ENCODE measurements around the gene TNIP3.

Gene TNIP3

GRCh38 chr4:121195649-121196048 lies 31.5 kb upstream of the TNIP3 start:
- Histone ChIP-seq H3K18ac (ENCODE audit: low read length) (no peak overlapping the region), H3K27ac (ENCODE audit: low read depth, low read length) (no peak overlapping the region)
- WGBS (ENCODE audit: extremely low coverage, insufficient coverage, insufficient read length): no CpG with 5 or more reads among the region's 2 CpGs

DNA sequence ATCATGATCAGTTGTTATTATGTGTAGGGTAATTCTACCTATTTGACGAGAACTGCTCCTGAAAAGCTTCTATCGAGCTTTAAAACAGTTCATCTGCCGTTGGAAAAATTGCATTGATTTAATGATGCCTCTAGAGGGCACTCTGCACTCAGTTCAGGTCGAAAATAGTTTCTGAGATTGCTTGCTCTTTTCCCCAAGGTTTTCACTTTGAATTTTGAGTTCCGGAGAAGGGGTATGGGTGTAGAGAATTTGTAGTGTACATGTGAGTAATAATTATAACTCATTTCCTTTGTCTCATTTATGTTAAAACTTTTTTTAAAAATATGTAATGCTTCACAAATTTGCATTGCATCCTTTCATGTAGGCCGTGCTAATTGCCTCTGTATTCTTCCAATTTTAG lies 28.4 kb upstream of the TNIP3 start:
- H3K79me1 ChIP-seq (ENCODE audit: low read length): no peaks in the 10 kb centered on the region
- no peak overlapping the region for H2AK5ac ChIP-seq (ENCODE audit: low read length)
- no peaks in the 10 kb centered on the region for H3K79me2 ChIP-seq (ENCODE audit: control insufficient read depth, insufficient read depth, low read length, poor library complexity)
- no peaks in the 10 kb centered on the region for H3K9me3 ChIP-seq (ENCODE audit: insufficient read depth, low read depth, low read length)
- no peak overlapping the region for H4K8ac ChIP-seq (ENCODE audit: low read depth, low read length)
- peak in 1 of 2 donors; percentile 71 for DNase-seq
- H2BK120ac ChIP-seq (ENCODE audit: insufficient read depth, low read length, poor library complexity): no peak overlapping the region
- H2BK12ac ChIP-seq (ENCODE audit: low read length): no peak overlapping the region
- no peak overlapping the region for H2BK5ac ChIP-seq (ENCODE audit: low read depth, low read length, poor library complexity)
- H4K91ac ChIP-seq (ENCODE audit: low read depth, low read length): no peak overlapping the region
- H3K4me1 ChIP-seq (ENCODE audit: control insufficient read depth in 1 of 2, insufficient read depth in 2 of 2, low read length in 2 of 2): no peaks in the 10 kb centered on the region
- H3K27ac ChIP-seq (ENCODE audit: low read depth, low read length): no peak overlapping the region
- no peaks in the 10 kb centered on the region for H3K36me3 ChIP-seq (ENCODE audit: control insufficient read depth in 1 of 2, insufficient read depth in 2 of 2, low read length in 2 of 2)
- H3K4ac ChIP-seq (ENCODE audit: low read depth, low read length): no peak overlapping the region
- WGBS (ENCODE audit: extremely low coverage, insufficient coverage, insufficient read length): no CpG with 5 or more reads among the region's 6 CpGs
- no peak overlapping the region for H3K14ac ChIP-seq (ENCODE audit: low read length)
- no peak overlapping the region for H2AFZ ChIP-seq (ENCODE audit: insufficient read depth, low read length, poor library complexity)
- H3K27me3 ChIP-seq (ENCODE audit: insufficient read depth, low read length): no peaks in the 10 kb centered on the region
- no peak overlapping the region for H3K4me3 ChIP-seq (ENCODE audit: low read depth, low read length)
- H4K12ac ChIP-seq (ENCODE audit: low read depth, low read length): no peak overlapping the region
- no peak overlapping the region for H3K23ac ChIP-seq (ENCODE audit: low read length)
- no peak overlapping the region for H3K9ac ChIP-seq (ENCODE audit: low read length)
- H3K4me2 ChIP-seq (ENCODE audit: low read length): no peak overlapping the region
- no peak overlapping the region for H3K18ac ChIP-seq (ENCODE audit: low read length)

More at GRCh38 chr4:121195649-121196048, 31.5 kb upstream of the TNIP3 start:
- no peaks in the 10 kb centered on the region for H3K9me3 ChIP-seq (ENCODE audit: insufficient read depth, low read depth, low read length)
- no peak overlapping the region for H3K4me2 ChIP-seq (ENCODE audit: low read length)
- no peak overlapping the region for H4K12ac ChIP-seq (ENCODE audit: low read depth, low read length)
- H4K91ac ChIP-seq (ENCODE audit: low read depth, low read length): no peak overlapping the region
- H3K4ac ChIP-seq (ENCODE audit: low read depth, low read length): no peak overlapping the region
- H3K79me1 ChIP-seq (ENCODE audit: low read length): no peaks in the 10 kb centered on the region
- H3K36me3 ChIP-seq (ENCODE audit: control insufficient read depth in 1 of 2, insufficient read depth in 2 of 2, low read length in 2 of 2): no peaks in the 10 kb centered on the region
- H2BK5ac ChIP-seq (ENCODE audit: low read depth, low read length, poor library complexity): no peak overlapping the region
- H2BK12ac ChIP-seq (ENCODE audit: low read length): no peak overlapping the region
- no peak overlapping the region for H3K9ac ChIP-seq (ENCODE audit: low read length)
- no peak overlapping the region for H3K4me3 ChIP-seq (ENCODE audit: low read depth, low read length)
- no peaks in the 10 kb centered on the region for H3K27me3 ChIP-seq (ENCODE audit: insufficient read depth, low read length)
- no peaks in the 10 kb centered on the region for H3K79me2 ChIP-seq (ENCODE audit: control insufficient read depth, insufficient read depth, low read length, poor library complexity)
- no peak overlapping the region for H3K23ac ChIP-seq (ENCODE audit: low read length)
- H3K4me1 ChIP-seq (ENCODE audit: control insufficient read depth in 1 of 2, insufficient read depth in 2 of 2, low read length in 2 of 2): no peaks in the 10 kb centered on the region
- H3K14ac ChIP-seq (ENCODE audit: low read length): no peak overlapping the region
- H2BK120ac ChIP-seq (ENCODE audit: insufficient read depth, low read length, poor library complexity): no peak overlapping the region
- H4K8ac ChIP-seq (ENCODE audit: low read depth, low read length): no peak overlapping the region
- no peak overlapping the region for H2AK5ac ChIP-seq (ENCODE audit: low read length)
- no peak for DNase-seq
- H2AFZ ChIP-seq (ENCODE audit: insufficient read depth, low read length, poor library complexity): no peak overlapping the region

DNA sequence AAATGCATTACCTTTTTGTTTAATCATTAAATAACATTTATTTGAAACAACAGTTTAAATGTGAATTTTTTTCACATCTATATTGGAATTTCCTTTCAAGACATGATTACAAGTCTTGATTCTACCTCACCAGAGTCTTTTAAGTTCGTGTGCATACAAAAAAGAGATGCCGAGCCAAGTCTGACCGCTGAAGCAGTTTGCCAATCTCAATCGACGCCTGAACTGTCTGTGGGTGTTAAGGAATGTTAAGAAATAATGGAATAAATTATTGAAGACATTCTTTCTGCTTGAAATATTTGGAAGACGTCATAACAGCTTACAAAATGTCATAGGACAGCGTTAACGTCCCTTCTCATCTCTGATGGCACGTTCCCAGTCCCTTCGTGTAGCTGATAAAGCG lies 27.9 kb upstream of the TNIP3 start:
- H3K4me2 ChIP-seq (ENCODE audit: low read length): no peak overlapping the region
- H3K18ac ChIP-seq (ENCODE audit: low read length): no peak overlapping the region
- H3K79me1 ChIP-seq (ENCODE audit: low read length): no peaks in the 10 kb centered on the region
- H2BK12ac ChIP-seq (ENCODE audit: low read length): no peak overlapping the region
- H3K27me3 ChIP-seq (ENCODE audit: insufficient read depth, low read length): no peaks in the 10 kb centered on the region
- no peaks in the 10 kb centered on the region for H3K36me3 ChIP-seq (ENCODE audit: control insufficient read depth in 1 of 2, insufficient read depth in 2 of 2, low read length in 2 of 2)
- H4K91ac ChIP-seq (ENCODE audit: low read depth, low read length): no peak overlapping the region
- DNase-seq: no peak
- no peaks in the 10 kb centered on the region for H3K4me1 ChIP-seq (ENCODE audit: control insufficient read depth in 1 of 2, insufficient read depth in 2 of 2, low read length in 2 of 2)
- WGBS (ENCODE audit: extremely low coverage, insufficient coverage, insufficient read length): no CpG with 5 or more reads among the region's 11 CpGs
- H3K9me3 ChIP-seq (ENCODE audit: insufficient read depth, low read depth, low read length): no peaks in the 10 kb centered on the region
- H3K23ac ChIP-seq (ENCODE audit: low read length): no peak overlapping the region
- peak overlapping the region; percentile 19 for H4K8ac ChIP-seq (ENCODE audit: low read depth, low read length)
- H4K12ac ChIP-seq (ENCODE audit: low read depth, low read length): no peak overlapping the region
- H2BK120ac ChIP-seq (ENCODE audit: insufficient read depth, low read length, poor library complexity): no peak overlapping the region
- H2AK5ac ChIP-seq (ENCODE audit: low read length): no peak overlapping the region
- H2AFZ ChIP-seq (ENCODE audit: insufficient read depth, low read length, poor library complexity): no peak overlapping the region
- H3K4me3 ChIP-seq (ENCODE audit: low read depth, low read length): no peak overlapping the region
- H3K14ac ChIP-seq (ENCODE audit: low read length): no peak overlapping the region
- no peak overlapping the region for H3K4ac ChIP-seq (ENCODE audit: low read depth, low read length)
- H3K79me2 ChIP-seq (ENCODE audit: control insufficient read depth, insufficient read depth, low read length, poor library complexity): no peaks in the 10 kb centered on the region
- H3K9ac ChIP-seq (ENCODE audit: low read length): no peak overlapping the region
- H2BK5ac ChIP-seq (ENCODE audit: low read depth, low read length, poor library complexity): no peak overlapping the region
- no peak overlapping the region for H3K27ac ChIP-seq (ENCODE audit: low read depth, low read length)

- no CpG with 5 or more reads among the region's 1 CpG for WGBS (ENCODE audit: extremely low coverage, insufficient coverage, insufficient read length)
- no peak for DNase-seq
- Histone ChIP-seq H3K36me3 (ENCODE audit: control insufficient read depth in 1 of 2, insufficient read depth in 2 of 2, low read length in 2 of 2) (no peaks in the 10 kb centered on the region), H3K4ac (ENCODE audit: low read depth, low read length) (no peak overlapping the region), H4K8ac (ENCODE audit: low read depth, low read length) (no peak overlapping the region), H3K27ac (ENCODE audit: low read depth, low read length) (no peak overlapping the region), H2BK120ac (ENCODE audit: insufficient read depth, low read length, poor library complexity) (no peak overlapping the region), H2BK12ac (ENCODE audit: low read length) (no peak overlapping the region), H4K12ac (ENCODE audit: low read depth, low read length) (no peak overlapping the region), H4K91ac (ENCODE audit: low read depth, low read length) (no peak overlapping the region), H3K79me2 (ENCODE audit: control insufficient read depth, insufficient read depth, low read length, poor library complexity) (no peaks in the 10 kb centered on the region), H3K4me2 (ENCODE audit: low read length) (no peak overlapping the region), H2AK5ac (ENCODE audit: low read length) (no peak overlapping the region), H2BK5ac (ENCODE audit: low read depth, low read length, poor library complexity) (no peak overlapping the region), H3K18ac (ENCODE audit: low read length) (no peak overlapping the region), H3K14ac (ENCODE audit: low read length) (no peak overlapping the region), H3K9me3 (ENCODE audit: insufficient read depth, low read depth, low read length) (no peaks in the 10 kb centered on the region), H3K23ac (ENCODE audit: low read length) (no peak overlapping the region), H2AFZ (ENCODE audit: insufficient read depth, low read length, poor library complexity) (no peak overlapping the region), H3K4me1 (ENCODE audit: control insufficient read depth in 1 of 2, insufficient read depth in 2 of 2, low read length in 2 of 2) (no peaks in the 10 kb centered on the region), H3K4me3 (ENCODE audit: low read depth, low read length) (no peak overlapping the region), H3K27me3 (ENCODE audit: insufficient read depth, low read length) (no peaks in the 10 kb centered on the region), H3K9ac (ENCODE audit: low read length) (no peak overlapping the region), H3K79me1 (ENCODE audit: low read length) (no peaks in the 10 kb centered on the region)
These were observed 27.2 kb upstream of the TNIP3 start for GRCh38 chr4:121191361-121191760.
